Neural progenitor cell (in vitro differentiated cells): ENCODE results near the gene IL5RA. TPM values are rescaled to one million over a fixed set of nuclear protein-coding genes. Genes with fewer than 3 reads are reported as not detected.

Source experiments
- DNase-seq: peaks from one replicate; pipeline ENCODE4 v3.0.0-alpha.2; 2016; ENCODE audit warnings: low spot score
- H2AFZ ChIP-seq: fragments of 200-600 bp; sonication (generic); replicated peaks from 2 replicates; pipeline ENCODE4 v1.6.1; 2016; ENCODE audit warnings: antibody characterized with exemption
- H3F3A ChIP-seq: fragments of 200-600 bp; sonication (generic); 2 replicates; pipeline ENCODE4 v1.6.1; 2016; ENCODE audit warnings: antibody characterized with exemption, low read depth
- H3K27ac ChIP-seq: fragments of 200-600 bp; sonication (generic); 2 replicates; pipeline ENCODE4 v1.5.1; 2016; ENCODE audit warnings: mild to moderate bottlenecking
- H3K27me3 ChIP-seq: fragments of 200-600 bp; sonication (generic); 2 replicates; pipeline ENCODE4 v1.6.1; 2016; ENCODE audit warnings: mild to moderate bottlenecking, moderate library complexity
- H3K36me3 ChIP-seq: fragments of 200-600 bp; sonication (generic); 2 replicates; pipeline ENCODE4 v1.5.1; 2016
- H3K4me1 ChIP-seq: fragments of 200-600 bp; sonication (generic); 2 replicates; pipeline ENCODE4 v1.6.1; 2016; ENCODE audit warnings: mixed run types
- H3K4me2 ChIP-seq: fragments of 200-600 bp; sonication (generic); 2 replicates; pipeline ENCODE4 v1.6.1; 2016
- H3K4me3 ChIP-seq: fragments of 200-600 bp; sonication (generic); 2 replicates; pipeline ENCODE4 v1.5.1; 2016
- H3K79me2 ChIP-seq: fragments of 200-600 bp; sonication (generic); 2 replicates; pipeline ENCODE4 v1.6.1; 2016; ENCODE audit warnings: low read depth
- H3K9ac ChIP-seq: fragments of 200-600 bp; sonication (generic); 2 replicates; pipeline ENCODE4 v1.6.1; 2016
- H3K9me3 ChIP-seq: fragments of 200-600 bp; sonication (generic); 2 replicates; pipeline ENCODE4 v1.5.1; 2016; ENCODE audit warnings: low read depth
- H4K20me1 ChIP-seq: fragments of 200-600 bp; sonication (generic); 2 replicates; pipeline ENCODE4 v1.6.1; 2016; ENCODE audit warnings: low read depth
- H3K27ac Mint-ChIP-seq: 3 replicates; pipeline ENCODE4 v1.8.0; 2021; ENCODE audit warnings: mixed read lengths
- H3K27me3 Mint-ChIP-seq: 2 replicates; pipeline ENCODE4 v1.8.0; 2022; ENCODE audit warnings: low read depth, mild to moderate bottlenecking, inconsistent platforms, moderate library complexity, mixed read lengths; ENCODE audit not compliant: insufficient read depth
- H3K36me3 Mint-ChIP-seq: 3 replicates; pipeline ENCODE4 v1.8.0; 2021; ENCODE audit warnings: mixed read lengths
- H3K4me1 Mint-ChIP-seq: 3 replicates; pipeline ENCODE4 v1.8.0; 2021; ENCODE audit warnings: mixed read lengths
- H3K4me3 Mint-ChIP-seq: 3 replicates; pipeline ENCODE4 v1.8.0; 2021; ENCODE audit warnings: mild to moderate bottlenecking, moderate library complexity, mixed read lengths
- H3K9me3 Mint-ChIP-seq: 3 replicates; pipeline ENCODE4 v1.8.0; 2020; ENCODE audit warnings: mixed read lengths
- EZH2 ChIP-seq: fragments of 200-600 bp; sonication (generic); IDR thresholded peaks from 2 replicates; pipeline ENCODE4 v1.6.1; 2017; ENCODE audit warnings: antibody characterized with exemption, mild to moderate bottlenecking, moderate library complexity
- EZH2phosphoT487 ChIP-seq: fragments of 200-600 bp; sonication (generic); IDR thresholded peaks from 2 replicates; pipeline ENCODE4 v1.6.1; 2017; ENCODE audit warnings: antibody characterized with exemption
- total RNA-seq: library from RNA; depleted of rRNA; stranded (reverse); fragments of >200 nt; gene quantifications from 2 replicates; pipeline ENCODE4 v1.2.3, GENCODE V29; 2015; ENCODE audit warnings: low replicate concordance
- TF ChIP-seq, protein P1 (sequence below): fragments of 200-600 bp; sonication (generic); IDR thresholded peaks from 2 replicates; pipeline ENCODE4 v1.5.1; 2017; ENCODE audit warnings: antibody characterized with exemption, mild to moderate bottlenecking

Gene IL5RA
- total RNA-seq, 1 donor from 2014 or later, result not detected

GRCh38 chr3:3133500-3133899 is 23.3 kb upstream of the IL5RA start:
- no peak overlapping the region for H3K4me3 ChIP-seq

DNA sequence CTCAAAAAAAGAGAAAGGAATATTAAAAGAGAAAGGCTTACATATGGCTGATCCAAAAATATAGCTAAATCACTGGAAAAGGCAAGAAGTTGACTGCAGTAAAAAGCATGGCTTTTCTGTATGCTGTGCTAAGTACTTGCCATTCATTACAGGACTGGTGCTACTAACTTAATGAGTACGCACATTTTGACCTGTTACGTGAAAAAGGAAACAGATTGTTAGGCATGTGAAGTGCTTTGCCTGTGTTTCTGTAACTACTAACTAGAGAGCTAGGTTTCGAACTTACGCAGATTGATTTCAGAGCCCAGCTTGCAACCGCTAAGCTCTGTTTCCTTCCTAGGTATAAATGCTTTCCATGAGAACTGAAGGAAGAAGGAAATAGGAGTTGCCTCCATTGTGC is 19.4 kb upstream of the IL5RA start:
- H4K20me1 ChIP-seq, result no peaks in the 10 kb centered on the region
- H3F3A ChIP-seq, result peaks cover 5% of the 10 kb centered on the region
- H2AFZ ChIP-seq, result no peak overlapping the region
- peaks cover 25% of the 10 kb centered on the region for H3K4me1 Mint-ChIP-seq
- H3K79me2 ChIP-seq, result peaks cover 46% of the 10 kb centered on the region
- peaks cover 18% of the 10 kb centered on the region for H3K36me3 Mint-ChIP-seq
- H3K27me3 ChIP-seq, result no peaks in the 10 kb centered on the region
- H3K4me1 ChIP-seq, result peaks cover 7% of the 10 kb centered on the region
- H3K9me3 Mint-ChIP-seq, result no peaks in the 10 kb centered on the region
- DNase-seq, result no peak
- no peak overlapping the region for H3K4me3 Mint-ChIP-seq
- H3K27ac Mint-ChIP-seq, result no peak overlapping the region
- H3K4me3 ChIP-seq, result no peak overlapping the region
- H3K9me3 ChIP-seq, result no peaks in the 10 kb centered on the region
- H3K4me2 ChIP-seq, result no peak overlapping the region
- no peak overlapping the region for H3K27ac ChIP-seq
- no peak overlapping the region for H3K9ac ChIP-seq
- peaks cover 5% of the 10 kb centered on the region for H3K27me3 Mint-ChIP-seq
- H3K36me3 ChIP-seq, result peaks cover 18% of the 10 kb centered on the region
- TF ChIP-seq, protein P1, sequence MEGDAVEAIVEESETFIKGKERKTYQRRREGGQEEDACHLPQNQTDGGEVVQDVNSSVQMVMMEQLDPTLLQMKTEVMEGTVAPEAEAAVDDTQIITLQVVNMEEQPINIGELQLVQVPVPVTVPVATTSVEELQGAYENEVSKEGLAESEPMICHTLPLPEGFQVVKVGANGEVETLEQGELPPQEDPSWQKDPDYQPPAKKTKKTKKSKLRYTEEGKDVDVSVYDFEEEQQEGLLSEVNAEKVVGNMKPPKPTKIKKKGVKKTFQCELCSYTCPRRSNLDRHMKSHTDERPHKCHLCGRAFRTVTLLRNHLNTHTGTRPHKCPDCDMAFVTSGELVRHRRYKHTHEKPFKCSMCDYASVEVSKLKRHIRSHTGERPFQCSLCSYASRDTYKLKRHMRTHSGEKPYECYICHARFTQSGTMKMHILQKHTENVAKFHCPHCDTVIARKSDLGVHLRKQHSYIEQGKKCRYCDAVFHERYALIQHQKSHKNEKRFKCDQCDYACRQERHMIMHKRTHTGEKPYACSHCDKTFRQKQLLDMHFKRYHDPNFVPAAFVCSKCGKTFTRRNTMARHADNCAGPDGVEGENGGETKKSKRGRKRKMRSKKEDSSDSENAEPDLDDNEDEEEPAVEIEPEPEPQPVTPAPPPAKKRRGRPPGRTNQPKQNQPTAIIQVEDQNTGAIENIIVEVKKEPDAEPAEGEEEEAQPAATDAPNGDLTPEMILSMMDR, result no peak
- TF ChIP-seq EZH2phosphoT487, result no peak
- no peak for TF ChIP-seq EZH2

More at GRCh38 chr3:3133500-3133899, 23.3 kb upstream of the IL5RA start:
- TF ChIP-seq, protein P1, result no peak
- TF ChIP-seq EZH2phosphoT487 (no peak), EZH2 (no peak)
- H3K27ac ChIP-seq, result no peak overlapping the region
- Mint-ChIP-seq H3K36me3 (peaks cover 19% of the 10 kb centered on the region), H3K27ac (no peak overlapping the region), H3K4me1 (peaks cover 5% of the 10 kb centered on the region), H3K9me3 (no peaks in the 10 kb centered on the region), H3K27me3 (peaks cover 3% of the 10 kb centered on the region), H3K4me3 (no peak overlapping the region)
- H3K79me2 ChIP-seq, result peaks cover 50% of the 10 kb centered on the region
- no peaks in the 10 kb centered on the region for H3K27me3 ChIP-seq
- no peak overlapping the region for H3K9ac ChIP-seq
- no peaks in the 10 kb centered on the region for H3K4me1 ChIP-seq
- H3F3A ChIP-seq, result no peaks in the 10 kb centered on the region
- no peak overlapping the region for H2AFZ ChIP-seq
- H3K36me3 ChIP-seq, result peaks cover 18% of the 10 kb centered on the region
- DNase-seq, result no peak
- H3K4me2 ChIP-seq, result no peak overlapping the region
- peaks cover 16% of the 10 kb centered on the region for H4K20me1 ChIP-seq
- H3K9me3 ChIP-seq, result no peaks in the 10 kb centered on the region

DNA sequence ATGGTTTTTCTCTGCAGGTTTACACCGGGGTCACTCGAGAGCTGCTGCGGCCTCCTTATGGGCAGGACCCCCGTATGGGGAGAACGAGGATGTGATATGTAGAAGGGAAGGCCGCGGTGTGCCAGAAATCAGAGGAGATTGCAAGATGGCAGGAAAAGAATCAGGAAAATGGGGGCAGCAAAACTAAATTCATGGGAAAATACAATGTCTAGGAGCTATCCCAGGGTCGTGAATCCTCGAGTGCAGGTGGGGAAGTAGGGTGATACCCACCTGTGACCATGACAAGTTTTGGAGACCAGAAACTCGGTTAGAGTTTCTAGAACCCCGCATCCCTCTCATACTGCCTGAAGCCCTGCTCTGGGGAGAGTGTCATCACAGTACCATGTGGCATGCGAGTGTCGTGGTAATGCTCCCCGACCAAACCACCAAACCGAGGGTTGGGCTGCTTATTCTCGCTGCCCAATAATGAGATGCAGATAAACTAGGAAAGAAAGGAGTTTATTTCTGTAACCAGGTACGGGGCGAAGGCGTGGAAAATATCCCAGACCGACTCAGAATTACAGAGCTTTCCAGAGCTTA is 17.3 kb upstream of the IL5RA start:
- peaks cover 15% of the 10 kb centered on the region for H3K36me3 Mint-ChIP-seq
- H3K9me3 ChIP-seq, result no peaks in the 10 kb centered on the region
- H3K4me2 ChIP-seq, result peak overlapping the region; percentile 83
- H3K4me3 ChIP-seq, result peak overlapping the region; percentile 84
- H3K27me3 Mint-ChIP-seq, result peaks cover 5% of the 10 kb centered on the region
- peaks cover 7% of the 10 kb centered on the region for H3K4me1 ChIP-seq
- peaks cover 25% of the 10 kb centered on the region for H3K4me1 Mint-ChIP-seq
- TF ChIP-seq EZH2 (no peak), EZH2phosphoT487 (no peak)
- TF ChIP-seq, protein P1, result no peak
- no peaks in the 10 kb centered on the region for H4K20me1 ChIP-seq
- DNase-seq, result peak; percentile 16
- peaks cover 5% of the 10 kb centered on the region for H3F3A ChIP-seq
- H3K27ac ChIP-seq, result no peak overlapping the region
- H3K4me3 Mint-ChIP-seq, result peak overlapping the region; percentile 95
- no peaks in the 10 kb centered on the region for H3K9me3 Mint-ChIP-seq
- peak overlapping the region; percentile 90 for H3K27ac Mint-ChIP-seq
- H2AFZ ChIP-seq, result peak overlapping the region; percentile 72
- peak overlapping the region; percentile 85 for H3K9ac ChIP-seq
- H3K79me2 ChIP-seq, result peaks cover 26% of the 10 kb centered on the region
- H3K27me3 ChIP-seq, result no peaks in the 10 kb centered on the region
- peaks cover 18% of the 10 kb centered on the region for H3K36me3 ChIP-seq
